HG03457 (cell line): ENCODE results near the gene JMJD8.

ENCODE experiments used
- ATAC-seq: cut with Tn5 transposase; IDR thresholded peaks from one replicate; pipeline ENCODE4 v1.9.1; 2021; ENCODE audit warnings: moderate number of reproducible peaks; ENCODE audit not compliant: unreplicated experiment

JMJD8 gene

DNA sequence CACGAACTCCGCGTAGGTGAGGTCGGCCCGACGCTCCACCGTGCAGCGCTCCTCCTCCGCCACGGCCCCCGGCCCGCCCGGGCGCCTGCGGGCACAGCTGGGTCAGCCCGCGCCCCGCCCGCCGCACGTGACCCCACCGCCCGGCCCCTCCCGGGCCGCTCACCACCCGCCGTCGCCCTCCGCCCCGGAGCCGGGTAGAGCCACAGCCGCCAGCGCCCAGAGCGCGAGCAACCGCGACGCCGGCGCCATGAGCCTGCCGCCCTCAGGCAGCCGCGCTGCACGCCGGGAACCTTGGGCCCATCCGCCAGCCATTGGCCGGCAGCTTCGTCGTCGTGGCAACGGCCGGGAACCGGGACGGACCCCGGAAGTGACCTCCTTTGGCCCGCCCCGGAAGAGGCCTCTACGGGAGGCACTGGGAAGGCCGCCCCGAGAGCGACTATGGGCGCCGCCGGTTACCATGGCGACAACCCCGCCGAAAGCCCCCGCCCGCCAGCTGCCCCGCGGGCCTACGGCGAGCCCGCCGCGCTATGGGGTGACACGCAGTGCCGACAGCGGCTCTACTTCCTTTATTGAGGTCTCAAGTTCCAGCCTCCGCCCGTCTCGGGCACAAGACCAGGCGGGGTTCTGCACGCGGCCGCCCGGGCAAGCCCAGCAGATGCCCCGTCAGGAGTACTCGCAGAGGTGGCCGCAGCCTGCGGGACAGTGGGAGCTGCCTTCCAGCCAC lies at the start of gene JMJD8:
JMJD8 (minus strand) TSS at position 264 of the 724 bp plus-strand sequence; CDS start at position 249, 15 bp downstream.
- peak; percentile 43 for ATAC-seq

DNA sequence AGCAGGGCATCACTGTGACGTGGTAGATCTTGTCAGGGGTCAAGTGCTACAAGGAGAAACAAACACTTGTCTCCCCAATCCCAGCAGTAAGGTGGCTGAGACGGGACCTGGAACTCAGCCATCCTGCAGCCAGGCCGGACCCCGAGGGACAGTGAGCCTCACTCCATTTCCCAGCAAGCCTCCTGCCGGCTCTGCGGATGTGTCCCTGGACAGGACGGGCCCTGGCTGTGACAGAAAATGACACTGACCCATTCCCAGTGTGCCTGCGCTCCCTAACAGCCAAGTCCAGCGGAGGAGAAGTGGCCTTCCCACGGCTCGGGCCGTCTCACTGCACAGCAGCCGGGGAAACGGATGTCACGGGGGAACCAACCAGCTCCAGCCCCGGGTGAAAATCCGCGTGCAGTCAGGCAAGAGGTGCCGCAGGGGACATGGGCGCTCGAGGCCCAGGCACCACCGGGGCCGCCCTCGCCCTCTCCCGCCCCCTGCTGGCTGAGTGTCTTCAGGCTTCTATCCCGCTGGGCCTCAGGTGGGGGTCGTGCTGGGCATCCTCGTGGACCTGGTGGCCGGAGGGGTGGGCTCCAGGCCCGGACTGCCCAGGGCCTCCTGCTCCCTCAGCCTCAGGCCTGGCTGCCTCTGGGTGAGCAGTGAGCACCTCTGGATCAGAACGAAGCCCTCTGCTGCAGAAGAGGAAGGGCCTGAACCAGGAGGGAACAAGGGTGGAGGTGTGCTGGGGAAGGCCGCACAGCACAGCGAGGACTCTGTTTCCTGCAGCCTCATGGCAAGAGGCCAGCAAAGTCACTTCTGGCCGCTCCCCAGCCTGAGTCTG lies 49.5 kb upstream of the JMJD8 start:
- no peak for ATAC-seq

DNA sequence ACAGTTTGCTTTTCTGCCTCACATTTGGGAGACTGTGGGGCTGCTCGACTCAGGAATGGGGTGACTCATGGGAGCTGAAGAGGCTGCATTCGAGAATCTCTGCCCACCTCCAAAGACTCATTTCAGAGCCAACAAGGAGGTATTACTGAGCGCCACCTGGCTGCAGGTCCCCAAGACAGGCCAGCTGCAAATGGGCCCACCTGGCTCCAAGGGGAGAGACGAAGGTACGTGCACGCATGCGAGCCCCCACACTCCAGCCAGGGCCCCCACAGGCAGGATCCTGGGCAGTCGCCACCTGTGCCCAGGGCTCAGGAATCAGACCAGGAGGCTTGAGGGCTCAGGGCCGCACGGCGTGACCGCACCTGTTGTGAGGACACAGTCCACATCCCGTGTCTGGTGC lies 48.8 kb upstream of the JMJD8 start:
- no peak for ATAC-seq

GRCh38 chr16:732332-732731 lies 48.2 kb upstream of the JMJD8 start:
- no peak for ATAC-seq

GRCh38 chr16:730666-731509 lies 46.8 kb upstream of the JMJD8 start:
- ATAC-seq = no peak

DNA sequence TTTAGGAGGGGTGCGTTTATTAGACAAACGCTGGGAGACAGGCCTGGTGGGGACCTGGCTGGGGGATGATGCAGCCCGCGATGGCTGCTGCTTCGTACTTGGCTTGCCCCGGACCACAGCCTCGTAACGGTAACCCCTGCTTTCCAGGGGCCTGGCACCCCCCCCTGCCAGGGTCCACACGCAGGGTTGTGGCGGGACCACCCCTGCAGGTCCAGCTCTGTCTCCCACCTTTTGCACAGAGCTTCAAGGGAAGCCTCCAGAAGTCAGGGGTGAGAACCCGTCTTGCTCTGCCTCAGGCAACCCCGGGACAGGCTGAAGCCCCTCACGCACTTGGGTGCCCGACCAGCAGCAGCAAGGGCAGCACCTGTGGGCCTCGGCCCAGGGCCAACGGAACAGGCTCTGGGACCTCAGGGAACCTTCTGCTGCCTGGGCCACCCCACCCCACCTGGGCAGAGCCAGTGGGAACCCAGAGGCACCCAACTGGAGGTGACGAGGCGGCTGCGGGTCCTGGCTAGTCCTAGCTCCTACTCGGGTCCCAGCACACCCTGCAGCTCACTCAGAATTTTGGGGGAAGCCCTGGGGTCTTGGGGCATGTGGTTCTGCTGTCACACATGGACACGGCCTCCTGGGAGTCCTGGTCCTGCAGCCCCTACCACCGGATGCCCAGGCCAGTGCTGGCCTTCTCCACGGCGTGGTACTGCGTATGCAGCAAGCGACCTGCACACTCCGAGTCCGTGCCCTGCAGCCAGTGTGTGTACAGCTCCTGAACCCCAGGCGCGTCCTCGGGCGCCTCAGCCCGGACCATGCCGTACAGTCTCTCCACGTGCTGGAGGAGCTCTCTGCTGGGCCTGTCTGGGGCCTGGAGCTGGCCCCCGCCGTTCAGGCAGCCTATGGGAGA lies 45.9 kb upstream of the JMJD8 start:
- no peak for ATAC-seq

DNA sequence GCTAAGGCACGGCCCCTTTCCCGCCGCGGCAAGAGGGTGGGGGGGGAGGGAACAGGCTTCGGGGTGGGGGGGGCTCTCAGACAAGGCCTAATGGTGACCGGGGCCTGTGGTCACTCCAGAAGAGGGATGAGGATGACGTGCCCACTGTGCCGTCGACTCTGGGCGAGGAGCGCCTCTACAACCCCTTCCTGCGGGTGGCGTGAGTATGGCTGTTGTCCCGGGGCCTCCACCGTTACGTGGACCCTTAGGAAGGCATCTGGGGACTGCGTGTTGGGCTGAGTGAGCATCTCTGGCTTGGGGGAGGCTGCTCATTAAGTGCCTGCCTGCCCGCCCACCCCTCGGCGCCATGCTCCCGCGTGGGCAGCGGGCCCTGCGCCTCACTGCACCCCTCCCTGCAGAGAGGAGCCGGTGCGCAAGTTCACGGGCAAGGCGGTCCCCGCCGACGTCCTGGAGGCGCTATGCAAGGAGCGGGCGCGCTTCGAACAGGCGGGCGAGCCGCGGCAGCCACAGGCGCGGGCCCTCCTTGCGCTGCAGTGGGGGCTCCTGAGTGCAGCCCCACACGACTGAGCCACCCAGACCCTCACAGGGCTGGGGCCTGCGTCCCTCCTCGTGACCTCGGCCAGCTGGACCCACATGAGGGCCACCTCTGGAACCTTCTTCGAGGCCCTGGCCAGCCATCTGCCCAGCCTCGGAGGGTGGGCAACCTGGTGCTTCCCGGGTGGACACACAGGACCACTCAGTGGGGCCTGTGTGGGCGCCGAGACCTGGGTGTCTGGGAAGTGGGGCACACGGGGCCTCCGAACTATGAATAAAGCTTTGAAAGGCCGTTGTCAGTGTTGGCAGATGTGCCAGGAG lies 45.0 kb upstream of the JMJD8 start:
- no peak for ATAC-seq

- no peak for ATAC-seq
These were observed 44.2 kb upstream of the JMJD8 start for GRCh38 chr16:728131-728889.

DNA sequence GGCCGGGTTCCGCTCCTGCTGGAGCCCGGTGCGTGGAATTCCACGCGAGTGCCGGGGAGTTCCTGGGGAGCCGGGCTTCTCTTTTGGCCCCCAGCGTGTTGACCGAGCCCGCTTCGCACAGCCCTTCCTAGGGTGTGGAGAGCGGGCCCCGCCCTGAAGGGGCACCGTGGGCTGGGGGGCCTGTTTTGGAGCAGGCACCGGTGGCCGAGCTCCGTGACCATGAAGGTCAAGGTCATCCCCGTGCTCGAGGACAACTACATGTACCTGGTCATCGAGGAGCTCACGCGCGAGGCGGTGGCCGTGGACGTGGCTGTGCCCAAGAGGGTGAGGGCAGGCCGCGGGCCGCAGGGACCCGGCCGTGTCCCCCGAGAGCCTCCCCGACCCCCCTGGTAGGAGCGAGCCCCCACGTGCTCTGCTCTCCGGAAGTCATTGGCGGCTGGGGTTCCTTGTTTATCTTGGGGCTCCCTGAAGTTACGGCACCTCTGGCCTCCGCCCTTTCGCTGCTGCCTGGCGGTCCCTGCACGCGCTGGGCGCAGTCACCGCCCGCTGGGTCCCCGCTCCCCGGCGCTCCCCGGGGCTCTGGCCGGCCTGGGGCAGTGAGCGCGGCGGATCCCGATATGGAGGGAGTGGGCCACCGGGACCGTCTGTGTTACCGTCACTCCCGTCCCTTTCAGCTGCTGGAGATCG lies 43.3 kb upstream of the JMJD8 start:
- no peak for ATAC-seq

DNA sequence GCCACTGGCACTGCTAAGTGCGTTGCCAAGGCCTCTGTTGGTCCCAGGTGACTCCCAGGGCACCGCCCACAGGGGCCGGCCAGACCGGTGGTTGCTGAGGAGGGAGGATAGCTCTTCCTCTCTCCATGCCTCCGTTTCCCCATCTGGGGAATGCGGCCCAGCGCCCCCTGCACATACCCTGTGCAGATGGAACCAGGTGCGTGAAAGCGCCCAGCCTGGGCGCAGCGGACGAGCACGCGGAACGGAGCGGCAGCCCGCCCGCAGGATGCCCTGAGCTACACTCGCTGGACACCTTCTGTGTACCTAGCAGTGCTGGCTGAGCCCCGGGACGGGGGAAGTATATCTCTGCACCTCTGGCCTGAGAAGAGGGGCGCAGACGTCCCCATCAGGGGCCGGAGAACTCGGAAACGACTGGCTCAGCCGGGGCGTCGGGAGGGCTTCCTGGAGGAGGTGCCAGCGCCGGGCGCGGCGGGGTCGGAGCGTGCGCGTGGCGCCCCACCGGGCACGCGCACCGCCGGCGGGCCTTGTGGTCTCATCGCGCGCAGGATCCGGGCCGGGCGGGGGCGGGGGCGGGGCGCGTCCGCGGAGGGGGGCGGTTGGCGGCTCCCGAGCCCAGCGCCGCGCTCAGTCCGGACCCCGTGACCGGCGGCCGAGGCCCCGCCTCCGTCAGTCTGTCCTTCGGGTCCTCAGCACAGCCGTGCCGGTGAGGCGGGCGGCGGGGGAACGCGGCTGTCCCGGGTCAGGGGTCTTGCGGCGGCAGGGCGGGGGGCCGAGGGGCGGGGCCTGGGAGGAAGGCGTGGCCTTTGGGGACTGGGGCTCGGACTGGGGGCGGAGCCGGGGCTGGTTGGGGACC lies 42.5 kb upstream of the JMJD8 start, which contains the start of the genes CCDC78 and HAGHL:
CCDC78 (minus strand) TSS at position 6 of the 853 bp plus-strand sequence. CDS start 76 bp downstream, outside the sequence.
HAGHL (plus strand) TSS at position 669 of the 853 bp plus-strand sequence. CDS start 404 bp downstream, outside the sequence.
- no peak for ATAC-seq

DNA sequence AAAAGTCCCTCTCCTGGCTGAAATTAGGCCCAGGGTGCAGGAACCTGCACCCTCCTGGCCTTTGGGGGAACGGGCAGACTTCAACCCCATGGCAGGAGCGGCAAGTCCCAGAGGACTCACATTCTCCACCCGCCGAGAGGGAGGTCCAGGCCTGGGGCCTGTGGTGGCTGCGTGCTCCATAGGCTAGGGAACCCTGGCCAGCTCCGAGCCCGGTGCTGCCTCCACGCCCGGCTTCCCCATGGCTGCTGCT lies 42.0 kb upstream of the JMJD8 start:
- ATAC-seq = no peak

GRCh38 chr16:725463-726187 lies 41.5 kb upstream of the JMJD8 start:
- ATAC-seq = no peak

- ATAC-seq = no peak
These were observed 40.9 kb upstream of the JMJD8 start for GRCh38 chr16:725041-725376.

DNA sequence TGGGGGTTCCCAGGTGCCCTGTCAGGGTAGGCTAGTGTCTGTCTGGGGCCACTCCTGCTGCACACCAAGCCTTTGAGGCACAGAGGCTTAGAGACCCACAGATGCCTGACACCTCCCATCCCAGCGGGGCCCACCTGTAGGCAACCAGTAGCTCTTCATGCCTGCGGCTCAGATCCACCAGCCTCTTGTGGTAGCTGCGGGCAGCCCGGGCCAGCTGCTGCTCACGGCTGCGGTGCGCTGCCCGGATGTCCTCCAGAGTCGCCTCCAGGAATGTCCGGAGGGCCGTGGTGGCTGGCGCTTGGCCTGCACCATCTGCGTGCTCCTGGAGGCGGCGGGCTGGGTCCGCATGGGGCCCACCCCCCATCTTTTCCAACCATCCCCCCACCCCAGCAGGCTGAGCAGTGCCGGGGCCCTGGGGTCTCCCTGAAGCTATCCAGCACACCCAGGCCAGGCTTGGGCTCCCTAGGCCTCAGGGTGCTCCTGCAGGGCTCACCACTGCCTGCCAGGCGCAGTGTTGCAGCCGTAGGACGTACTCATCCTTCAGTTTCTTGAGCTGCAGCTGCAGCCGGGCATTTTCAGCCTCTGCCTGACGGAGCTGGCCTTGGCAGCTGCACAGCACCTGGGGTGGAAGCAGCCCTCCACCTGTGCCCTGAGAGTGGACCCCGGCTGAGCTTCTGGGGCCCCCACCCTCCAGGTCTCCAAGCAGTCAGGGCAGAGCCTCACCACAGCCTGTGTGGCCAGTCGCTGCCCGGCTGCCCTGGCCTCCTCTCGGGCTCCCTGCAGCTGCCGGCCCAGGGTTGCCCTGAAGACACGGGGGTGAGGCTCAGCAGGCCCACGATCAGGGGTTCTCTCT lies 40.3 kb upstream of the JMJD8 start:
- no peak for ATAC-seq

GRCh38 chr16:723695-724094 lies 39.6 kb upstream of the JMJD8 start:
- ATAC-seq = no peak
